Measurements from ENCODE around the gene SMARCE1.

DNA sequence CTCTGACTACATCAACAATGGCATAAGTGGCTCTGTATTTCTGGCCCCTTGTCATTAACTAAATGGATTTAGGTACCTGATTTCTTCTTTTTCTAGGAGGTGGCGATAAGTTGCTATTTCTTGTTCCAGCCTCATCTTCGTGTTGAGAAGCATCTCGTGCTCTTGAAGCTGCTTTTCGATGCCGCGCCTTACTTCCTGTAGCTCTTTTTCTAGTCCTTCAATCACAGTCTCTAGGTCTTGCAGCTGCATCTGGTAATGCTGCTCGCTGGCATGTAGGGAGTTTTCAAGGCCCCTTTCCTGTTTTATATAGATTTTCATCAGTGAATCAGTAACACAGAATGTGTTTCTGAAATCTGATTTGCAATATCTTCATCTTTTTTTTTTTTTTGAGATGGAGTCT lies 12.3 kb upstream of the SMARCE1 start:
- TF ChIP-seq, protein P1, sequence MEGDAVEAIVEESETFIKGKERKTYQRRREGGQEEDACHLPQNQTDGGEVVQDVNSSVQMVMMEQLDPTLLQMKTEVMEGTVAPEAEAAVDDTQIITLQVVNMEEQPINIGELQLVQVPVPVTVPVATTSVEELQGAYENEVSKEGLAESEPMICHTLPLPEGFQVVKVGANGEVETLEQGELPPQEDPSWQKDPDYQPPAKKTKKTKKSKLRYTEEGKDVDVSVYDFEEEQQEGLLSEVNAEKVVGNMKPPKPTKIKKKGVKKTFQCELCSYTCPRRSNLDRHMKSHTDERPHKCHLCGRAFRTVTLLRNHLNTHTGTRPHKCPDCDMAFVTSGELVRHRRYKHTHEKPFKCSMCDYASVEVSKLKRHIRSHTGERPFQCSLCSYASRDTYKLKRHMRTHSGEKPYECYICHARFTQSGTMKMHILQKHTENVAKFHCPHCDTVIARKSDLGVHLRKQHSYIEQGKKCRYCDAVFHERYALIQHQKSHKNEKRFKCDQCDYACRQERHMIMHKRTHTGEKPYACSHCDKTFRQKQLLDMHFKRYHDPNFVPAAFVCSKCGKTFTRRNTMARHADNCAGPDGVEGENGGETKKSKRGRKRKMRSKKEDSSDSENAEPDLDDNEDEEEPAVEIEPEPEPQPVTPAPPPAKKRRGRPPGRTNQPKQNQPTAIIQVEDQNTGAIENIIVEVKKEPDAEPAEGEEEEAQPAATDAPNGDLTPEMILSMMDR (conservative IDR thresholded peaks at IDR 0.05; ENCODE audit: low read depth, low read length): no peak
- no peak for TF ChIP-seq POLR2A (IDR thresholded peaks at IDR 0.05; ENCODE audit: low read depth, low read length)
- no peak for TF ChIP-seq MAFK (IDR thresholded peaks at IDR 0.05; ENCODE audit: low read depth, low read length)
- TF ChIP-seq FOS (IDR thresholded peaks at IDR 0.05; ENCODE audit: low read depth, low read length): no peak
- no peak for TF ChIP-seq RCOR1 (IDR thresholded peaks at IDR 0.05; ENCODE audit: insufficient replicate concordance, low read length)
- no peak for TF ChIP-seq CEBPB (IDR thresholded peaks at IDR 0.05; ENCODE audit: low read depth, low read length)
- TF ChIP-seq BHLHE40 (IDR thresholded peaks at IDR 0.05; ENCODE audit: low read depth, low read length): no peak

Measured in IMR-90 (cell line).